ENCODE results near the gene ERMARD.

DNA sequence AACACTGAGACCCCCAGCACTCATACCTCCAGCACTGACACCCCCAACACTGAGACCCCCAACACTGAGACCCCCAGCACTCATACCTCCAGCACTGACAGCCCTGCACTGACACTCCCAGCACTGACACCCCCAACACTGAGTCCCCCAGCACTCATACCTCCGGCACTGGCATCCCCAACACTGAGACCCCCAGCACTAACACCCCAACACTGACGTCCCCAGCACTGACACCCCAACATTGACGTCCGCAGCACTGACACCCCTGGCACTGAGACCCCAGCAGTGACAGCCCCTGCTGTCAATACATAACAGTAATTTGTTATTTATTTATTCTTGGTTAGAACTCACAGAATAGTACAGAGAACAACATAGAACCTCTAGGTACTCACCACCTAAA lies 58.0 kb downstream of the ERMARD start:
- TF ChIP-seq, protein P1, sequence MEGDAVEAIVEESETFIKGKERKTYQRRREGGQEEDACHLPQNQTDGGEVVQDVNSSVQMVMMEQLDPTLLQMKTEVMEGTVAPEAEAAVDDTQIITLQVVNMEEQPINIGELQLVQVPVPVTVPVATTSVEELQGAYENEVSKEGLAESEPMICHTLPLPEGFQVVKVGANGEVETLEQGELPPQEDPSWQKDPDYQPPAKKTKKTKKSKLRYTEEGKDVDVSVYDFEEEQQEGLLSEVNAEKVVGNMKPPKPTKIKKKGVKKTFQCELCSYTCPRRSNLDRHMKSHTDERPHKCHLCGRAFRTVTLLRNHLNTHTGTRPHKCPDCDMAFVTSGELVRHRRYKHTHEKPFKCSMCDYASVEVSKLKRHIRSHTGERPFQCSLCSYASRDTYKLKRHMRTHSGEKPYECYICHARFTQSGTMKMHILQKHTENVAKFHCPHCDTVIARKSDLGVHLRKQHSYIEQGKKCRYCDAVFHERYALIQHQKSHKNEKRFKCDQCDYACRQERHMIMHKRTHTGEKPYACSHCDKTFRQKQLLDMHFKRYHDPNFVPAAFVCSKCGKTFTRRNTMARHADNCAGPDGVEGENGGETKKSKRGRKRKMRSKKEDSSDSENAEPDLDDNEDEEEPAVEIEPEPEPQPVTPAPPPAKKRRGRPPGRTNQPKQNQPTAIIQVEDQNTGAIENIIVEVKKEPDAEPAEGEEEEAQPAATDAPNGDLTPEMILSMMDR (IDR thresholded peaks at IDR 0.05), result no peak
- no peak for TF ChIP-seq POLR2A (IDR thresholded peaks at IDR 0.05)

Data from esophagus squamous epithelium (tissue), 4 donors.